Measurements from ENCODE around the gene DHFR. TPM values are rescaled to one million over a fixed set of nuclear protein-coding genes. Genes with fewer than 3 reads are reported as not detected.

DHFR gene
- total and polyA plus RNA-seq, 9 of the 15 experiments (the other 6 are each of a cell fraction or from before 2014, with no cell fraction given), result 45.6 to 176 (median 97.7) TPM

GRCh38 chr5:80607343-80607742, 47.4 kb downstream of the DHFR start:
- ChIA-PET POLR2A (interaction anchor here (1.5 kb wide), 1 partner anchor 47 kb away, joined by 3 read pairs; the partner anchor contains the start of genes DHFR and MSH3), CTCF (ENCODE audit: low intra/inter-chr PET ratio) (no interaction called here)
- BruUV-seq (replicated peaks), result no TSS peak
- H3K4me1 ChIP-seq (replicated peaks in 1 of 2; ENCODE audit: control insufficient read depth in 2 of 2, insufficient read depth in 2 of 2, low read length in 2 of 2), result no peaks in the 10 kb centered on the region
- no peaks in the 10 kb centered on the region for H3K9me1 ChIP-seq (ENCODE audit: control insufficient read depth, insufficient read depth, low read length)
- intact Hi-C loops (cut with micrococcal nuclease) (no loop called here), in situ Hi-C loops (cut with MboI) (no loop called here)
- H3K36me3 ChIP-seq (ENCODE audit: control insufficient read depth, insufficient read depth, low read length), result no peaks in the 10 kb centered on the region
- no peak overlapping the region for H3K4me3 ChIP-seq
- H2AFZ ChIP-seq (ENCODE audit: low read depth, low read length), result no peak overlapping the region
- no peaks in the 10 kb centered on the region for H4K20me1 ChIP-seq (replicated peaks; ENCODE audit: control insufficient read depth, insufficient read depth, low read length)
- no peaks in the 10 kb centered on the region for H3K79me2 ChIP-seq (ENCODE audit: control insufficient read depth, insufficient read depth, low read length)
- no peak overlapping the region for H3K27ac ChIP-seq (ENCODE audit: extremely low read depth, low read depth, low read length)
- H3K27me3 ChIP-seq (ENCODE audit: control insufficient read depth in 2 of 2, insufficient read depth in 2 of 2, low read length in 2 of 2), result no peaks in the 10 kb centered on the region
- ATAC-seq, result no peak
- H3K9ac ChIP-seq (ENCODE audit: insufficient read depth in 1 of 2, low read depth in 2 of 2, low read length in 2 of 2), result no peak overlapping the region
- no peak overlapping the region for H3K4me2 ChIP-seq (ENCODE audit: insufficient read depth, low read length)
- DNase-seq (ENCODE audit: extremely low read depth in 1 of 4, low spot score in 3 of 4), result no peak
- no peaks in the 10 kb centered on the region for H3K9me3 ChIP-seq (replicated peaks; ENCODE audit: control insufficient read depth, insufficient read depth, low read depth, low read length)
- FAIRE-seq, result no peak
- no peak for TF ChIP-seq ZNF79 (CRISPR knock-in tag; IDR thresholded peaks at IDR 0.05; ENCODE audit: low read depth)
- TF ChIP-seq SRSF1 (IDR thresholded peaks at IDR 0.05; ENCODE audit: low read depth, low read length), result no peak
- TF ChIP-seq TARDBP (IDR thresholded peaks at IDR 0.05), result no peak
- no peak for TF ChIP-seq REST (IDR thresholded peaks at IDR 0.05; ENCODE audit: borderline replicate concordance)
- no peak for TF ChIP-seq REST (CRISPR knock-in tag; IDR thresholded peaks at IDR 0.05; ENCODE audit: low read depth)
- TF ChIP-seq SRF (CRISPR knock-in tag; IDR thresholded peaks at IDR 0.05), result no peak
- TF ChIP-seq FOS (IDR thresholded peaks at IDR 0.05; ENCODE audit: extremely low read depth, insufficient read length), result no peak
- no peak for TF ChIP-seq HDAC3 (IDR thresholded peaks at IDR 0.05; ENCODE audit: borderline replicate concordance, partially characterized antibody)
- TF ChIP-seq PBX2 (CRISPR knock-in tag; IDR thresholded peaks at IDR 0.05; ENCODE audit: low read depth), result no peak
- TF ChIP-seq PBX2 (tag; conservative IDR thresholded peaks at IDR 0.05; ENCODE audit: low read depth), result no peak
- TF ChIP-seq ZNF184 (CRISPR knock-in tag; IDR thresholded peaks at IDR 0.05), result no peak
- TF ChIP-seq TCF15 (CRISPR knock-in tag; IDR thresholded peaks at IDR 0.05), result no peak
- no peak for TF ChIP-seq ATF1 (CRISPR knock-in tag; IDR thresholded peaks at IDR 0.05)
- no peak for TF ChIP-seq ATF1 (tag; IDR thresholded peaks at IDR 0.05)
